NT2/D1 (cell line): ENCODE measurements around the gene OR8A1.

Source experiments
- SUZ12 ChIP-seq: IDR thresholded peaks from 2 replicates; pipeline ENCODE4 v1.6.1; 2011; ENCODE audit not compliant: insufficient read length, insufficient read depth; ENCODE audit errors: extremely low read depth
- YY1 ChIP-seq: IDR thresholded peaks from 2 replicates; pipeline ENCODE4 v1.6.1; 2011; ENCODE audit not compliant: insufficient read length, insufficient read depth

- TF ChIP-seq YY1 (no peak), SUZ12 (no peak)
Measured at GRCh38 chr11:124612567-124613246, 42.9 kb downstream of the OR8A1 start.
